Dedifferentiated amniotic fluid mesenchymal stem cell (primary cell): ENCODE data around the gene GCNA.
"Not testable (repeated sequence)": the region's sequence is repeated elsewhere in the genome, so short reads cannot be mapped to it uniquely, and the experiment has no call there.

Source experiments
- DNase-seq: peaks from one replicate; pipeline ENCODE4 v3.0.0-alpha.2; 2016; ENCODE audit errors: extremely low spot score

The GCNA gene

GRCh38 chrX:71558920-71559319, 19.3 kb upstream of the GCNA start:
- no peak for DNase-seq

DNA sequence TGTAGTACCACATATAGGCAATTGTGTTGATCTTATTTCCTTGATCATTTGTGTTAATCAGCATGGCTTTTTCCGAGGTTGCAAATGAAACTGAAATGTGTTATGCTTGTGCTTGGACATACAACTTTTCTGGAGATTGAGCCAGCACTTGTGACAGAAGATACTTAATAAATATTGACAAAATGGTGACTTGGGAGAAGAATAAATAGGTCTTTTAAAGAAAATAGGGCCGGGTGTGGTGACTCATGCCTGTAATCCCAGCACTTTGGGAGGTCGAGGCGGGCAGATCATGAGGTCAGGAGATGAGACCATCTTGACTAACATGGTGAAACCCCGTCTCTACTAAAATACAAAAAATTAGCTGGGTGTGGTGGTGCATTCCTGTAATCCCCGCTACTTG, 18.5 kb upstream of the GCNA start:
- DNase-seq, result not testable (repeated sequence)

DNA sequence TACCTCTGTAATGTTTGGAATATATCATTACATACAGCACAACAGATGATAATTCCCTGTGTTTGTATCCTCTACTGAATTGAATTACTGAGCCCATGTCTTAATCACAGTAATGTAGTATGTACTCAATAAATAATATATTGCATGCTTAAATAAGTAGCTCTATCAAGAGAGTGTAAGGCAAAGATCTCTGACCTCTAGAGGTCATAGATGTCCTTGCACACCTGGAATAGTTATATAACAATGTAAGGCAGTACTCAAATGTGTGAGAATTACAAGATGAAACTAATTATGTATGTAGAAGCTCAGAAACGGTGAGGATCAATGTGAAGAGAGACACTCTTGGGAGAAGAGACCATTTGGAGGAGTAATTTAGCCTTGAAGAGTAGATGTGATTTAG, 14.3 kb upstream of the GCNA start:
- no peak for DNase-seq

DNA sequence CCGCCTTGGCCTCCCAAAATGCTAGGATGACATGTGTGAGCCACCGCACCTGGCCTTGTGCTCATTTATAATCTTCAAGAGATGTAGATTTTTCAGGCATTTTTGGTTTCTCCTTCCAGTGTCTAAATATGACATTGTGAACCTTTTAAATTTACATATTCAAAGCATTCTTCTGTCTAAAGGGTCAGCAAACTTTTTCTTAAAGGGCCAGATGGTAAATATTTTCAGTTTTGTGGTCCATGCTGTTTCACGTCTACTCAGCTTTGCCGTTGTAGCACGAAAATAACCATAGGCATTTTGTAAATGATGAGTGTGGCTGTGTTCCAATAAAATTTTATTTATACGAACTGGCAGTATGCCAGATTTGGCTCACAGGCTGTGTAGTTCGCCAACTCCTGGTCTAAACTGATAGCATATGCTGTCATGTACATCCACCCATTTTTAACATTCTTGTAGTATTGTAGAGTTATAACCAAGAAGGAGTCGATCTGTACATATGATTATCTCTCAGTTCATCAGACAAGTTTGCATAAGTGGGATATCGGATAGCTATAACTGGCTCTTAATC, 12.7 kb upstream of the GCNA start:
- DNase-seq, result no peak

GRCh38 chrX:71571390-71571789, 6.8 kb upstream of the GCNA start:
- not testable (repeated sequence) for DNase-seq

DNA sequence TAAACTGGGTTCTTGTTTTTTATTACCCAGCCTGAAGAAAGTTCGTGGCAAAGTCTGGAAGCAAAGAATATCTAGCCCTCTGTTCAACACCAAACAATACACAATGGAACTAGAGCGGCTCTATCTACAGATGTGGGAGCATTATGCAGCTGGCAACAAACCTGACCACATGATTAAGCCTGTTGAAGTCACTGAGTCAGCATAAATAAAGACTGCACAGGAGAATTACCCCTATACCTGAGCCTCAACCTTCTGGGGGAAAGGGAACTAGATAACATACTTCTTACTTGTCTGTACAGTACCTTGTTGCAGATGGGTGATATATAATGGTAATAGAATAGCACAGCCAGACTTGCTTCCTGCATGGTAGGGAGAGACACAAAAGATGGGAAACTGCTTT, 4.6 kb upstream of the GCNA start:
- DNase-seq, result no peak

DNA sequence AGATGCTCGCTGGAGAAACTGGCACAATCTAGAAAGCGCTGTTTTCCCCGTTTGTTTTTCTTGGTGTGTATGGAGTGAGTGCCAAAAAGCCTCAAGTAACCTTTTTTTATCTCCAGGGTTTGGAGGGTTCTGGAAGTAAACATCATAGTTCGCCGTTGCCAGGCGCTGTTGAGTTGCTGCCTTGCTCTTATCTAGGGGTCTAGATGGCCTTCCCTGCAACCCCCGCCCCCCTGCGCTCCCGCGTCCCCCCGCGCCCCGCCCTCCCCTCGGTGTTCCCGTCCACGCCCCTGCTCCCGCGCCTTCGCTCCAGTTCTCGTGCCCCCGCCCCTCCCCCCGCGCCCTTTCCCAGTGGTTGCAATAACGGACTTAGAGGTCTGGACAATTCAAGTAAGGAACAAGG, 555 bp upstream of the GCNA start:
- DNase-seq, result no peak

DNA sequence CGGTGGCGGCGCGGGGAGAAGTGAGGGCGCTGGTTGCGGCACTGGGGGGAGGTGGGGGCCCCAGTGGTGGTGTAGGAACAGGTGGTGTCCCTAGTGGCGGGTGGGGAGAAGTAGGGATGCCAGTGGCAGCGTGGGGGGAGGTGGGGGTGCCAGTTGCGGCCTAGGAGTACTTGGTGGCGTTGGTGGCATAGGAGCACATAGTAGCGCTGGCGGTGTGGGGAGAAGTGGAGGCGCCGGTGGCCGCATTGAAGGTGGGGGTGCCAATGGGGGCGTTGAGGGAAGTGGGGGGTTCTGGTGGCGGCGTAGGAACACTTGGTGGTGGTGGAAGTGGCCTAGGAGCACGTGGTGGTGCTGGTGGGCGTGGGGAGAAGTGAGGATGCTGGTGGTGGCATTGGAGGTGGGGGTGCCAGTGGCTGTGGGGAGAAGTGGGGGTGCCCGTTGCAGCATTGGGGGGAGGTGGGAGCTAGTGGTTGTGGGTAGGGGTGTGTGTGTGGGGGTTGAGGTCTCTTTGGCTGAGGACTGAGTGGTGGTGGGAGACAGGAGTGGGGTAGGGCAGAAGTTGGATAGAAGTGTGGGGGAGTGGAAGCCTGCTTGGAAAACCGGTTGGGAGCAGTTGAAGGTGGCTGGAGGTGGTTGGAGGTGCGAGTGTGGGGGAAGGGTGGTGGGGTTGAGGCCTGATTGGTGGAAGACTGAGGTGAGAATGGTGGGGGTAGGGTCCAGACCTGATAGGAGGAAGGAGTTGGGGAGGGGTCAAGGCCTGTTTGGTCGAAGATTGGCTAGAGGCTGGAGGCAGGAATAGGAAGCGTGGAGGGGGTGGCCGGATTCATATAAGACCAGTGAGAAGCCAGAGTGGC, 1.1 kb downstream of the GCNA start:
- DNase-seq, result no peak

DNA sequence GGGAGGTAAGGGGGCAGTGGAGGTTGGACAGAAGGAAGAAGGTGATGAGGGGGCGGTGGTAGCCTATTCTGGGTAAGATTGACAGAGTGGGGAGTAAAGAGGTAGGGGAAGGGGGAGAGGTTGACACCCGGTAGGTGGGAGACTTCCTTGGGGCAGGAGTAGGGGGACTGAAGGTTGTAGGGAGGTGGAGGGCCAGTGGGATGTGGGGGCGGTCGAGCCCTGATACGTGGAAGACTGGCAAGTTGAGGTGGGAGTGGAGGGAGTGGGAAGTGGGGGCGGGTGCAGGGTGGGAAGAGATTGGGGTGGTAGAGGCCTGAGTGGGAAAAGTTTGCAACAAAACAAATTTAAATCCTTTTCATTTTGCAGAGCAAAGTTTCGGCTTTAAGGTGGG, 1.7 kb downstream of the GCNA start:
- DNase-seq, result no peak

DNA sequence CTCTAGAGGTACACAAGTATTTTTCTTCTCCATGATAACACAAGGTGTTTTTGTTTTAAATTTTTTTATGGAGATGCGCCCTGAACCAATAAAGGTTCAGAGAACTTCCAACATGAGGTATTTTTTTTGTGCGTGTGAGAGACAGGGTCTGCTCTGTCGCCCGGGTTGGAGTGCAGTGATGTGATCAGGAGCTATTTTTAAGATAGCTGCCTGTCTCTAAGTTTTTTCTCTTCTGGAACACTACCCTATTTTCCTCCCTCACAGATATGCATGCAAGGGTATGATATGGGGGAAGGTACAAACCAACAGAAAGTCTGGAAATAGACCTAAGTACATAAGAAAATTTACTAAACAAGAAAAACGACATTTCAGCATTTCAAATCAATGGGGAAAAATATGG, 3.0 kb downstream of the GCNA start:
- DNase-seq, result no peak

- DNase-seq, result no peak
Observed at GRCh38 chrX:71586929-71587328, 8.7 kb downstream of the GCNA start.

- not testable (repeated sequence) for DNase-seq
Observed at GRCh38 chrX:71593210-71593609, 15.0 kb downstream of the GCNA start.

GRCh38 chrX:71599965-71600364, 21.7 kb downstream of the GCNA start:
- no peak for DNase-seq

- no peak for DNase-seq
Observed at GRCh38 chrX:71603618-71604017, 25.4 kb downstream of the GCNA start.

GRCh38 chrX:71604141-71604540, 25.9 kb downstream of the GCNA start:
- DNase-seq, result no peak

GRCh38 chrX:71604796-71605568, 26.7 kb downstream of the GCNA start:
- no peak for DNase-seq

GRCh38 chrX:71606536-71607216, 28.4 kb downstream of the GCNA start:
- DNase-seq, result no peak

DNA sequence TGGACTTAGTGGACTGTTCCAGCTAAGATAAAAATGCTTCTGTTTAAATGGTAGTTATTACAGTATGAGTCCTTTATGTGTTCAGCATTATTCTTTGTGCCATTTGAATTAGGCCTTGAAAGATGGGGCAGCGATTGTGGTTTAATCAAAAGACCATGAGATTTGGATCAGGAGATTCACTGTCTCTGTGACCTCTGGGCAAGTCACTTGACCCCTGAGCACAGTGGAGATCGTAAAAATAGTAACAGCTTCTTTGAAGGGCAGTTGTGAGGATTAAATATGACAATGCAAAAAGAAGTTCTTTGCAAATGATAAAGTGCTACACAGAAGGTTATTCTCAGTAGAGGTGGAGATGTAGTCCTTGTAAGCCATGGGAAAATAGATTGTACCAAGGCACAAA, 29.3 kb downstream of the GCNA start:
- DNase-seq, result no peak

DNA sequence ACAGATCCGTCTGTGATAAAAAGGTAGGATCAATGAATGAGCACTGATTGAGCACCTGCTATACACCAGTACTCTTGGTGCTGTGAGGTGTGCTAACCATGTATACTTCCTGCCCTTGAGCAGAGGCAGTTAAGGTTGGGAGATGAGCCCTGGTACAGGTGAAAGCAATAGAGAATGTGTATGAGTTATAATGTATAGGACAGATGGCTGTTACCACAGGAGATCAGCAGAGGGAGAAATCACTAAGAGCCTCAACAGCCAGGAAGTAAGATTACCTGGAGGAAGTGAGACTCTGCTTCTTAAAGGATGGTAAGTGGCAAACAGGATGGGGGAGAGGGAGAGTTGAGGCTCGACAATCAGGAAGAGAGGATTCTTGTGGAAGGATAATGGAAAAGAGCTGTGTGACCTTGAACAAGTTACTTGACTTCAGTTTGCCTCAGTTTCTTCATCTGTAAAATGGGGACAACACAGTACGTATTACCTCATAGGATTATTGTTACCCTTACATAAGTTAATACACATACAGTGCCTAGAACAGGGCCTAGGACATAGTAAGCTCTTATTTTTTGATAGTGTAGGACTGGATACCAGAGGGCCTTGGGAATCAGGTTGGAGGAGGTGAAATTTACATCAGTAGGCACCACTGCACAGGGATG, 31.0 kb downstream of the GCNA start:
- DNase-seq, result no peak

- not testable (repeated sequence) for DNase-seq
Observed at GRCh38 chrX:71611736-71612135, 33.5 kb downstream of the GCNA start.

GRCh38 chrX:71612256-71612655, 34.0 kb downstream of the GCNA start:
- no peak for DNase-seq

- no peak for DNase-seq
Observed at GRCh38 chrX:71615056-71615455, 36.8 kb downstream of the GCNA start.
